ENCODE measurements around the gene PTPN3.

- TF ChIP-seq CTCF (IDR thresholded peaks at IDR 0.05) (no peak), POLR2A (IDR thresholded peaks at IDR 0.05) (no peak), POLR2AphosphoS5 (IDR thresholded peaks at IDR 0.05) (no peak), EP300 (IDR thresholded peaks at IDR 0.05) (no peak)
Measured at GRCh38 chr9:109381011-109381729, 116.9 kb downstream of the PTPN3 start.
